GM12873 (cell line): ENCODE measurements around the gene WDR1.

Experiments
- CTCF ChIP-seq: IDR thresholded peaks from 2 replicates; pipeline ENCODE4 v1.5.1; 2012; ENCODE audit warnings: low read depth, mild to moderate bottlenecking, moderate library complexity, low read length, control low read depth; ENCODE audit not compliant: insufficient read depth; ENCODE audit errors: missing control alignments

Gene WDR1

DNA sequence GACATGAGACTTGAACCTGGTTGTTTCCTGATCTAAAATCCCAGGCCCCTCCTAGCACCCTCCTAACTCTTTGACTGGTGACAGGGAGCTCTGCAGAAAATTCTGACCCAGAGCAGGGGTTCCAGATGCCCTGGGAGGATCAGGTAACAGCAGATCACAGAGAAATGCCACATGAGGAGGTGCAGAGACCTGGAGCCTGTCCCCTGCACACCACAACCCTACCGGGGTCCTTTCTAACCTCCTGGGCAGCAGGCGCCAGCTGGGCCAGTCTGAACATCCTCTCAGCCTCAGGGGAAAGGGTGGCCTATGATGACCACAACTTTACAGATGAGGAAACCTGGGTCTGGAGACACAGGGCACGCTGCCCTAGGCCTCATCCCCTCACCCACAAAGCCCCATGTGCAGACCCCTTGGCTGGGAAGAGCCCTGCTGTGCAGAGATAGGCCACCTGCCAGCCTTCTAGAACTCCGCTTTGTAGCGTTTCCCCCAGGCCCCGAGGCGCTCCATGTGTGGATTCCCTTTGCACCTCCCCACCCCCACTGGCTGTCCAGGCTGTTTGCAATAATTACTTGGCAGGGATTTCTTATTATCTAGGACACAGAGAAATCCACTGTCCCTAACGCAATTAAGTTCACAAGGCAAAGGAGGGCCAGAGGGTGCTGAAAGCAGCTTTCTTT, 36.5 kb downstream of the WDR1 start:
- TF ChIP-seq CTCF = no peak

GRCh38 chr4:10079256-10079655, 37.3 kb downstream of the WDR1 start:
- TF ChIP-seq CTCF = no peak

DNA sequence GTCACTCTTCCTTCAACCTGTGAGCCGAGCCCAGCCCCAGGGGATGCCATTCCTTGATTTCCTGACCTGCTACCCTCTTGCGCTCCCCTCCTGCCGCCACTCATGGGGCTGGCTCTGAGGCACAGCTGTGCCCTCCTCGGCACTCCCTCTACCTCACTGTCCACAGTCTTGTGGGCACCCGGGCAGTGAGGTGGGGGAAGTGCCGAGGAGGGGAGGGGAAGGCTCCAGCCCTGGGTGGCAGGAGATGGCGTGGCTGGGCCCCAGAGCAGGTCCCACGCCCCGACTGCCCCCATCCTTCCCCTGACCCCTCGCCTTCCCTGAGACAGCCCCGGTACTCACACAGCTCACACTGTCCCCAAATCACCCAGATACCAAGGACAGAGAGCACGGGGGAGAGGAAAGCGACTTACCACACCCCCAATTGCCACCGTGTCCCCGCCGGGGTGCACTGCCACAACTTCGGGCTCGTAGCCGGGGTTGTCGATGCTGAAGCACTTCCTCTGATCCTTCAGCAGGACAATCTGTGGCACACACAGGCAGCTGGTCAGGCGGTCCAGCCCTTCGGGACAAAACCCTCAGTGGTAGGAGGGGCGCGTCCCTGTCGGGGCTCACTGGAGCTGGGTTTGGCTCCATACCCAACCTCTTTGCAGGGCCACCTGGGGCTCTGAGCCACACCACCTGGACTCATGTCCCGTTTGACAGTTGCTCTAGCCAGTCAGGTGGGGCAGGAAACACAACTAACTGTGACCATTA, 37.9 kb downstream of the WDR1 start:
- no peak for TF ChIP-seq CTCF

DNA sequence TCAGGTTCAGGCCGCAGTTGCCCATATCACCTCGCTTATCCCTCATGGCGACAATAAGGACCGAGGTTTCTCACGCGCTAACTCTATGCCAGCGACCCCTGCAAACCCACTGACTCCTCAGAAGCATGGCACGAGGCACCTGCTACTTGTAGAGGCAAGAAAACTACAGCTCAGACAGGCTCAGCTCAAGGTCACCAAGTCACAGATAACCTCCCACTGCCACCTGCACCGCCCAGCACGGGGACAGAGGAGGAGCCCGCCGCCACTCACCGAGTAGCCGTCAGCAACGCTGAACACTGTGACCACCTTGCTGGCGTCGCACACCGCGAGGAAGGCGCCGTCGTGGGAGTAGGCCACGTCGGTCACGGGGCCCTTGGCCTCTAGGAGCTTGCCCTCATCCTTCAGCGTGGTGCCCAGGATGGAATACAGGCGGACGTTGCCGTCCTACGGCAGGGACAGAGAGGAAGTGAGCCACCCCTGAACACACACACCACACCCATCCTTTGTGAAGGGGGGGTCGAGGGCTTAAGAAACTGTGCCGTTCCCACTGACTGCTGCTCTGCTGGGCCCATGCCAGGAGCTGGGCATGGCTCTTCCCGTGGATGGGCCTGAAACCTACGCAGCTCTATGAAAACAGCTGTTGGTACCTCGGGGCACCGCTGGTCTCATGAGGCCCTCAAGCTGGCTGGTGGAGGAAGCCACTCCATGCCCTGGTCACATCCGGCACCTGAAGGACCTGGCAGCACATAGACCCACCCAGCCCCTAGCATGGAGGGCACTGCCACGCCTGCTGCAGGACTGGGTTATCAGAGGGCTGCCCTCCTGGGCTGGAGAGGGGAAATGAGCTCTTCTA, 38.9 kb downstream of the WDR1 start:
- no peak for TF ChIP-seq CTCF

DNA sequence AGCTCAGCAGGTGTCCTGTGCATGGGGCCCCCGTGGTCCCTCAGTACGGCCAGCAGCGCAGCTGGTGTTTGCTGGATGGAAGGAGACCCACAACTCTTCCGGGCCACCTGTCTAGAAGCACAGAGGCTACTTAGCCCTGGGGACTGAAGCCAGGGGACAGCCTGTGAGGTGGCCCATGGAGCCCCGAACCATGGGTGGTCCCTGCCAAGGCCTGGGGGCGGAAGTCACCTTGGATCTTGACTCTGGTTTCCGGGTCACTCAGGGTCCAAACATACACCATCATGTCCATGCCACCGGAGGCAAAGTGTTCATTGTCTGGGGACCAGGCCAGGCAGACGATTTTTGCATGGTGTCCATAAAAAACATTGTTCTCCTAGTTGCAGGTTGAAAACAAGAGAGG, 39.5 kb downstream of the WDR1 start:
- no peak for TF ChIP-seq CTCF

DNA sequence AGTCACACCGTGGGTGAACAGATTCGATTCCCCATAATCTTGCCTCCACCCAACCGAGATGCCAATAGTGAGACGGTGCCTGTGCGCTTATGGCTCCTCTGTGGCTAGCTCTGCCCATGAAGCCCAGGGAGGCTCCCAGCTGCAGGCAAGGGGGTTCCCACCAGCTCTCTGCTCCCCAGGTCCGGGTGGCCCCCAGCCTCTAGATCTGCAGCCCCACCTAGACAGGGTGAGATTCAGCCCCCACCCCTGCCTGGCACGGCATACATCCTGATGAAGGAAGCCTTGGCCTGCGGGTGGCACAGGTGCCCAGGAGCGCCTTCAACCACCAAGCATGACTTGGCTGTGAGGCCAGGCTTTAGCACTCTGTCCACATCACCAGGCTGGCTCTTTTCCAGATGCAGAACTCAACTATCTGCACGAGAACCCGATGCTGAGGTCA, 40.6 kb downstream of the WDR1 start:
- no peak for TF ChIP-seq CTCF
